Fibroblast of lung (primary cell): Measurements from ENCODE around the gene DOK5. TPM values are rescaled to one million over a fixed set of nuclear protein-coding genes. Genes with fewer than 3 reads are reported as not detected.

ENCODE experiments used
- DNase-seq, 2 donors: peaks; one replicate each; pipeline versions ENCODE4 v3.0.0 to v3.0.0-alpha.2; 2010; ENCODE audit warnings: low read depth in 2 of 2
- H2AFZ ChIP-seq: 2 replicates; pipeline ENCODE4 v1.5.1; 2012; ENCODE audit warnings: low read length, control low read depth, inconsistent platforms
- H3K27ac ChIP-seq: 2 replicates; pipeline ENCODE4 v1.5.1; 2011; ENCODE audit warnings: low read length, control low read depth; ENCODE audit not compliant: insufficient read depth
- H3K27me3 ChIP-seq: 2 replicates; pipeline ENCODE4 v1.5.1; 2011; ENCODE audit warnings: mild to moderate bottlenecking, low read length; ENCODE audit not compliant: control insufficient read depth, insufficient read depth
- H3K36me3 ChIP-seq: 2 replicates; pipeline ENCODE4 v1.5.1; 2011; ENCODE audit warnings: low read length; ENCODE audit not compliant: control insufficient read depth, insufficient read depth
- H3K4me1 ChIP-seq: 2 replicates; pipeline ENCODE4 v1.5.1; 2011; ENCODE audit warnings: low read length; ENCODE audit not compliant: control insufficient read depth, insufficient read depth; ENCODE audit errors: extremely low read depth
- H3K4me2 ChIP-seq: 2 replicates; pipeline ENCODE4 v1.5.1; 2011; ENCODE audit warnings: low read length, control low read depth; ENCODE audit not compliant: insufficient read depth; ENCODE audit errors: extremely low read depth
- H3K4me3 ChIP-seq, 4 experiments: fragments of 200-600 bp in 1 of 4; sonication (generic) in 1 of 4; replicated peaks in 1 of 4; 2 replicates each; pipeline ENCODE4 v1.5.1; 2011 to 2016; ENCODE audit warnings: low read length in 4 of 4, low read depth in 3 of 4, mild to moderate bottlenecking in 3 of 4, control low read depth in 2 of 4, inconsistent platforms in 1 of 4, mixed read lengths in 1 of 4; ENCODE audit not compliant: insufficient read depth in 1 of 4; ENCODE audit errors: control extremely low read depth in 1 of 4
- H3K79me2 ChIP-seq: 2 replicates; pipeline ENCODE4 v1.5.1; 2012; ENCODE audit warnings: mild to moderate bottlenecking, low read length, inconsistent platforms; ENCODE audit not compliant: control insufficient read depth, insufficient read depth
- H3K9ac ChIP-seq: 2 replicates; pipeline ENCODE4 v1.5.1; 2011; ENCODE audit warnings: mild to moderate bottlenecking, low read length, control low read depth; ENCODE audit not compliant: insufficient read depth
- H3K9me3 ChIP-seq: 2 replicates; pipeline ENCODE4 v1.5.1; 2012; ENCODE audit warnings: low read depth, low read length; ENCODE audit not compliant: control insufficient read depth, insufficient read depth
- H4K20me1 ChIP-seq: 2 replicates; pipeline ENCODE4 v1.5.1; 2011; ENCODE audit warnings: low read length; ENCODE audit not compliant: control insufficient read depth, insufficient read depth; ENCODE audit errors: extremely low read depth
- EZH2 ChIP-seq: IDR thresholded peaks from 2 replicates; pipeline ENCODE4 v1.5.1; 2012; ENCODE audit warnings: low read length, control low read depth, mild to moderate bottlenecking; ENCODE audit errors: missing control alignments
- polyA plus RNA-seq, 2 donors: library from polyadenylated mRNA; depleted of rRNA in 1 of 2; stranded (reverse) in 1 of 2; unstranded in 1 of 2; fragments of >200 nt; gene quantifications; 2 replicates each; pipeline ENCODE4 v1.2.1, GENCODE V29; 2011 to 2012; ENCODE audit warnings: missing spikeins in 1 of 2
- total RNA-seq: library from RNA; depleted of rRNA; stranded (reverse); fragments of >200 nt; gene quantifications from 2 replicates; pipeline ENCODE4 v1.2.1, GENCODE V29; 2014
- TF ChIP-seq, protein P1 (sequence below), 2 donors: IDR thresholded peaks in 1 of 2; conservative IDR thresholded peaks in 1 of 2; 1 replicate in 1 of 2; 2 replicates in 1 of 2; pipeline ENCODE4 v1.5.1; 2011 to 2012; ENCODE audit warnings: low read length in 2 of 2, control low read depth in 1 of 2, inconsistent platforms in 1 of 2, low read depth in 1 of 2, mild to moderate bottlenecking in 1 of 2

DOK5 gene
- total and polyA plus RNA-seq, 2 donors (not counting 1 experiment from before 2014, with no cell fraction given): 13.5 to 19.2 TPM

DNA sequence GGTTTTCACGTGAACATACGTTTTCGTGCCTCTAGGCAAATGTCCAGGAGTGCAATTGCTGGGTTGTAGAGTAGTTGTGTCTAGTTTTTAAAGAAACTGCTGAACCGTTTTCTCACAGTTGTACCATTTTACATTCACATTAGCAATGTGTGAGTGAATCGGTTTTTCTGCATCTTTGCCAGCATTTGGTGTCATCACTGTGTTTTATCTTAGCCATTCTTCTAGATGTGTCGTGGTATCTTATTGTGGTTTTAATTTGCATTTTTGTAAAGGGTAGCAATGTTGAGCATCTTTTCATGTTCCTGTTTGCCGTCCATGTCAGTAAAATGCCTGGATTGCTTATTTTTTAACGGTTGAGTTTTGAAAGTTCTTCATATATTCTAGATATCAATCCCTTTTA lies 10.2 kb downstream of the DOK5 start:
- no peak overlapping the region for H3K9ac ChIP-seq
- DNase-seq: no peak
- no peak overlapping the region for H3K4me2 ChIP-seq
- no peaks in the 10 kb centered on the region for H3K27me3 ChIP-seq
- H3K36me3 ChIP-seq: no peaks in the 10 kb centered on the region
- no peak overlapping the region for H3K27ac ChIP-seq
- H3K4me1 ChIP-seq: no peaks in the 10 kb centered on the region
- H3K79me2 ChIP-seq: peaks cover 7% of the 10 kb centered on the region
- H3K4me3 ChIP-seq: no peak overlapping the region
- no peak for TF ChIP-seq EZH2
- TF ChIP-seq, protein P1, sequence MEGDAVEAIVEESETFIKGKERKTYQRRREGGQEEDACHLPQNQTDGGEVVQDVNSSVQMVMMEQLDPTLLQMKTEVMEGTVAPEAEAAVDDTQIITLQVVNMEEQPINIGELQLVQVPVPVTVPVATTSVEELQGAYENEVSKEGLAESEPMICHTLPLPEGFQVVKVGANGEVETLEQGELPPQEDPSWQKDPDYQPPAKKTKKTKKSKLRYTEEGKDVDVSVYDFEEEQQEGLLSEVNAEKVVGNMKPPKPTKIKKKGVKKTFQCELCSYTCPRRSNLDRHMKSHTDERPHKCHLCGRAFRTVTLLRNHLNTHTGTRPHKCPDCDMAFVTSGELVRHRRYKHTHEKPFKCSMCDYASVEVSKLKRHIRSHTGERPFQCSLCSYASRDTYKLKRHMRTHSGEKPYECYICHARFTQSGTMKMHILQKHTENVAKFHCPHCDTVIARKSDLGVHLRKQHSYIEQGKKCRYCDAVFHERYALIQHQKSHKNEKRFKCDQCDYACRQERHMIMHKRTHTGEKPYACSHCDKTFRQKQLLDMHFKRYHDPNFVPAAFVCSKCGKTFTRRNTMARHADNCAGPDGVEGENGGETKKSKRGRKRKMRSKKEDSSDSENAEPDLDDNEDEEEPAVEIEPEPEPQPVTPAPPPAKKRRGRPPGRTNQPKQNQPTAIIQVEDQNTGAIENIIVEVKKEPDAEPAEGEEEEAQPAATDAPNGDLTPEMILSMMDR (conservative IDR thresholded peaks at IDR 0.05 in 1 of 2, IDR thresholded peaks at IDR 0.05 in 1 of 2; ENCODE audit: low read depth in 1 of 2, low read length in 2 of 2): no peak
- H3K9me3 ChIP-seq: no peaks in the 10 kb centered on the region
- no peaks in the 10 kb centered on the region for H4K20me1 ChIP-seq
- no peak overlapping the region for H2AFZ ChIP-seq

DNA sequence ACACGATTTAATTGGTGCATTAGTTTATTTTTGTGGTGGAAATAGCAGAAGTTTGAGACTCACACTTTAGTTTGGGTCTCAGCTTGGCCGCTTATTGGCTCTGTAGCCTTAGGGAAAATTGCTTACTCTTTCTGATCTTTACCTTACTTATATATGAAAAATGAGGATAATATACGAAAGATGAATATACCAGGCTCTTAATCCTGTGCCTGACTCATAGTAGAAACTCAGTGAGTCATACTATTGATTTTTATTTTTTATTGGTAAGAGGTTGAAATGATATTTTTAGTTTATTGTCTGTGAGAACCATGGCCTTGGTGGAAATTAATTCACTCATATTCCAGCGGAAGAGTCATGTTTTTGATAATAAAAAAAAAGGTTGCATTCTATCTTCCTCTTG lies 11.2 kb downstream of the DOK5 start:
- Histone ChIP-seq H2AFZ (no peak overlapping the region), H3K4me3 (no peak overlapping the region), H4K20me1 (no peaks in the 10 kb centered on the region), H3K27me3 (no peaks in the 10 kb centered on the region), H3K36me3 (no peaks in the 10 kb centered on the region), H3K9me3 (no peaks in the 10 kb centered on the region), H3K27ac (no peak overlapping the region), H3K79me2 (peaks cover 5% of the 10 kb centered on the region), H3K4me1 (no peaks in the 10 kb centered on the region), H3K4me2 (no peak overlapping the region), H3K9ac (no peak overlapping the region)
- no peak for TF ChIP-seq EZH2
- TF ChIP-seq, protein P1 (conservative IDR thresholded peaks at IDR 0.05 in 1 of 2, IDR thresholded peaks at IDR 0.05 in 1 of 2; ENCODE audit: low read depth in 1 of 2, low read length in 2 of 2): no peak
- DNase-seq: no peak

DNA sequence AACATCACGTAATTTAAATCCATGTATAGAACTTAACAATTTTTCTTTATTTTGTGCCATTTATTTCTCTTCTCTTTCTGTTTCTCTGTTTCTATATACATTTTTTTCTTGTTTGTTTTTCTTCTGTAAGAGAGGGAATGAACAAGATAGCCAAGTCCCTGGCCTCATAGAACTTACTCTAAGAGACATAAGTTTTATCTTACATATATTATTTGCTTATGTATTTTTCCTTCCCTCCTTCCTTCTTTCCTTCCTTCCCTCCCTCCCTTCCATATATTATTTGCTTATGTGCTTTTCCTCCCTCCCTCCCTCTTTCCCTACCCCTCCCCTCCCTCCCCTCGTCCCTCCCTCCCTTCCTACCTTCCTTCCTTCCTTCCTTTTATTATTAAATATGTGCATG lies 13.0 kb downstream of the DOK5 start:
- no peak overlapping the region for H3K27ac ChIP-seq
- no peaks in the 10 kb centered on the region for H3K36me3 ChIP-seq
- H4K20me1 ChIP-seq: no peaks in the 10 kb centered on the region
- no peak overlapping the region for H3K4me3 ChIP-seq
- no peak for DNase-seq
- no peaks in the 10 kb centered on the region for H3K4me1 ChIP-seq
- H3K4me2 ChIP-seq: no peak overlapping the region
- no peaks in the 10 kb centered on the region for H3K27me3 ChIP-seq
- no peak for TF ChIP-seq EZH2
- TF ChIP-seq, protein P1 (conservative IDR thresholded peaks at IDR 0.05 in 1 of 2, IDR thresholded peaks at IDR 0.05 in 1 of 2; ENCODE audit: low read depth in 1 of 2, low read length in 2 of 2): no peak
- H3K79me2 ChIP-seq: peaks cover 5% of the 10 kb centered on the region
- H3K9me3 ChIP-seq: no peaks in the 10 kb centered on the region
- H2AFZ ChIP-seq: no peak overlapping the region
- H3K9ac ChIP-seq: no peak overlapping the region
